ENCODE results near the gene SAE1.

Gene SAE1

GRCh38 chr19:47130589-47131227, at the start of gene SAE1:
Gene SAE1 (plus strand): TSS chr19:47130835. CDS start chr19:47130931, 96 bp downstream.
- H3K4me3 ChIP-seq (ENCODE audit: low read length): peak within 1 kb of the TSS; percentile 96
- H3K9me3 ChIP-seq (ENCODE audit: control insufficient read depth, low read length): no peaks in the 10 kb centered on the region
- H3K4me1 ChIP-seq (ENCODE audit: control insufficient read depth, insufficient read depth, low read length): peaks cover 8% of the 10 kb centered on the region
- H3K27me3 ChIP-seq (ENCODE audit: control insufficient read depth, insufficient read depth, low read length): no peaks in the 10 kb centered on the region
- H3K9ac ChIP-seq (ENCODE audit: low read length): peak within 1 kb of the TSS; percentile 94
- H3K36me3 ChIP-seq (ENCODE audit: control insufficient read depth, insufficient read depth, low read length): no peaks in the 10 kb centered on the region

GRCh38 chr19:47081095-47081494, 49.5 kb upstream of the SAE1 start:
- H3K4me1 ChIP-seq (ENCODE audit: control insufficient read depth, insufficient read depth, low read length): peaks cover 11% of the 10 kb centered on the region
- H3K36me3 ChIP-seq (ENCODE audit: control insufficient read depth, insufficient read depth, low read length): peaks cover 17% of the 10 kb centered on the region
- H3K27me3 ChIP-seq (ENCODE audit: control insufficient read depth, insufficient read depth, low read length): no peaks in the 10 kb centered on the region
- no peak overlapping the region for H3K9ac ChIP-seq (ENCODE audit: low read length)
- H3K9me3 ChIP-seq (ENCODE audit: control insufficient read depth, low read length): no peaks in the 10 kb centered on the region
- no peak overlapping the region for H3K4me3 ChIP-seq (ENCODE audit: low read length)

- Histone ChIP-seq H3K4me3 (ENCODE audit: low read length) (no peak overlapping the region), H3K9me3 (ENCODE audit: control insufficient read depth, low read length) (no peaks in the 10 kb centered on the region), H3K9ac (ENCODE audit: low read length) (no peak overlapping the region), H3K27me3 (ENCODE audit: control insufficient read depth, insufficient read depth, low read length) (no peaks in the 10 kb centered on the region), H3K4me1 (ENCODE audit: control insufficient read depth, insufficient read depth, low read length) (peaks cover 11% of the 10 kb centered on the region), H3K36me3 (ENCODE audit: control insufficient read depth, insufficient read depth, low read length) (peaks cover 17% of the 10 kb centered on the region)
Measured at GRCh38 chr19:47082493-47082892, 48.1 kb upstream of the SAE1 start.

- Histone ChIP-seq H3K27me3 (ENCODE audit: control insufficient read depth, insufficient read depth, low read length) (no peaks in the 10 kb centered on the region), H3K9me3 (ENCODE audit: control insufficient read depth, low read length) (no peaks in the 10 kb centered on the region), H3K4me1 (ENCODE audit: control insufficient read depth, insufficient read depth, low read length) (peaks cover 19% of the 10 kb centered on the region), H3K36me3 (ENCODE audit: control insufficient read depth, insufficient read depth, low read length) (peaks cover 19% of the 10 kb centered on the region), H3K9ac (ENCODE audit: low read length) (no peak overlapping the region), H3K4me3 (ENCODE audit: low read length) (no peak overlapping the region)
Measured at GRCh38 chr19:47084879-47085439, 45.7 kb upstream of the SAE1 start.

GRCh38 chr19:47086280-47086679, 44.4 kb upstream of the SAE1 start:
- peaks cover 16% of the 10 kb centered on the region for H3K36me3 ChIP-seq (ENCODE audit: control insufficient read depth, insufficient read depth, low read length)

GRCh38 chr19:47089767-47090350, 40.8 kb upstream of the SAE1 start:
- Histone ChIP-seq H3K36me3 (ENCODE audit: control insufficient read depth, insufficient read depth, low read length) (peaks cover 16% of the 10 kb centered on the region), H3K9me3 (ENCODE audit: control insufficient read depth, low read length) (no peaks in the 10 kb centered on the region), H3K9ac (ENCODE audit: low read length) (peak overlapping the region; percentile 42), H3K27me3 (ENCODE audit: control insufficient read depth, insufficient read depth, low read length) (no peaks in the 10 kb centered on the region), H3K4me1 (ENCODE audit: control insufficient read depth, insufficient read depth, low read length) (peaks cover 38% of the 10 kb centered on the region), H3K4me3 (ENCODE audit: low read length) (no peak overlapping the region)

More at GRCh38 chr19:47086280-47086679, 44.4 kb upstream of the SAE1 start:
- Histone ChIP-seq H3K4me1 (ENCODE audit: control insufficient read depth, insufficient read depth, low read length) (peaks cover 21% of the 10 kb centered on the region), H3K9me3 (ENCODE audit: control insufficient read depth, low read length) (no peaks in the 10 kb centered on the region), H3K4me3 (ENCODE audit: low read length) (no peak overlapping the region), H3K9ac (ENCODE audit: low read length) (no peak overlapping the region), H3K27me3 (ENCODE audit: control insufficient read depth, insufficient read depth, low read length) (no peaks in the 10 kb centered on the region)

GRCh38 chr19:47093254-47093653, 37.4 kb upstream of the SAE1 start:
- Histone ChIP-seq H3K9ac (ENCODE audit: low read length) (peak overlapping the region; percentile 68), H3K4me3 (ENCODE audit: low read length) (no peak overlapping the region), H3K4me1 (ENCODE audit: control insufficient read depth, insufficient read depth, low read length) (peaks cover 72% of the 10 kb centered on the region), H3K9me3 (ENCODE audit: control insufficient read depth, low read length) (no peaks in the 10 kb centered on the region), H3K36me3 (ENCODE audit: control insufficient read depth, insufficient read depth, low read length) (peaks cover 13% of the 10 kb centered on the region), H3K27me3 (ENCODE audit: control insufficient read depth, insufficient read depth, low read length) (no peaks in the 10 kb centered on the region)

GRCh38 chr19:47093841-47094240, 36.8 kb upstream of the SAE1 start:
- no peak overlapping the region for H3K4me3 ChIP-seq (ENCODE audit: low read length)
- peak overlapping the region; percentile 68 for H3K9ac ChIP-seq (ENCODE audit: low read length)
- peaks cover 73% of the 10 kb centered on the region for H3K4me1 ChIP-seq (ENCODE audit: control insufficient read depth, insufficient read depth, low read length)
- H3K36me3 ChIP-seq (ENCODE audit: control insufficient read depth, insufficient read depth, low read length): peaks cover 13% of the 10 kb centered on the region
- H3K27me3 ChIP-seq (ENCODE audit: control insufficient read depth, insufficient read depth, low read length): no peaks in the 10 kb centered on the region
- H3K9me3 ChIP-seq (ENCODE audit: control insufficient read depth, low read length): no peaks in the 10 kb centered on the region

- H3K4me1 ChIP-seq (ENCODE audit: control insufficient read depth, insufficient read depth, low read length): peaks cover 74% of the 10 kb centered on the region
- peak overlapping the region; percentile 68 for H3K9ac ChIP-seq (ENCODE audit: low read length)
- H3K4me3 ChIP-seq (ENCODE audit: low read length): peak overlapping the region; percentile 1
- H3K27me3 ChIP-seq (ENCODE audit: control insufficient read depth, insufficient read depth, low read length): no peaks in the 10 kb centered on the region
- peaks cover 12% of the 10 kb centered on the region for H3K36me3 ChIP-seq (ENCODE audit: control insufficient read depth, insufficient read depth, low read length)
- H3K9me3 ChIP-seq (ENCODE audit: control insufficient read depth, low read length): no peaks in the 10 kb centered on the region
Measured at GRCh38 chr19:47094557-47095475, 35.8 kb upstream of the SAE1 start.

- Histone ChIP-seq H3K36me3 (ENCODE audit: control insufficient read depth, insufficient read depth, low read length) (peaks cover 10% of the 10 kb centered on the region), H3K9ac (ENCODE audit: low read length) (peak overlapping the region; percentile 68), H3K4me1 (ENCODE audit: control insufficient read depth, insufficient read depth, low read length) (peaks cover 72% of the 10 kb centered on the region), H3K9me3 (ENCODE audit: control insufficient read depth, low read length) (no peaks in the 10 kb centered on the region), H3K27me3 (ENCODE audit: control insufficient read depth, insufficient read depth, low read length) (no peaks in the 10 kb centered on the region), H3K4me3 (ENCODE audit: low read length) (peak overlapping the region; percentile 1)
Measured at GRCh38 chr19:47095476-47096099, 35.0 kb upstream of the SAE1 start.

- peak overlapping the region; percentile 68 for H3K9ac ChIP-seq (ENCODE audit: low read length)
- peaks cover 10% of the 10 kb centered on the region for H3K36me3 ChIP-seq (ENCODE audit: control insufficient read depth, insufficient read depth, low read length)
- peak overlapping the region; percentile 10 for H3K4me3 ChIP-seq (ENCODE audit: low read length)
- H3K27me3 ChIP-seq (ENCODE audit: control insufficient read depth, insufficient read depth, low read length): no peaks in the 10 kb centered on the region
- peaks cover 72% of the 10 kb centered on the region for H3K4me1 ChIP-seq (ENCODE audit: control insufficient read depth, insufficient read depth, low read length)
- no peaks in the 10 kb centered on the region for H3K9me3 ChIP-seq (ENCODE audit: control insufficient read depth, low read length)
Measured at GRCh38 chr19:47096100-47096704, 34.4 kb upstream of the SAE1 start.
